Tibial artery (tissue), 4 donors: ENCODE measurements around the gene SEPTIN7.

Experiments
- DNase-seq, 2 donors: peaks; one replicate each; pipeline ENCODE4 v3.0.0-alpha.2; 2019
- H3K27ac ChIP-seq, 2 donors: fragments of 200-600 bp; sonication (generic) in 1 of 2; 1 replicate in 1 of 2; 2 replicates in 1 of 2; pipeline ENCODE4 v1.5.1; 2018 to 2019; ENCODE audit warnings: mild to moderate bottlenecking in 1 of 2
- H3K27me3 ChIP-seq, 2 donors: fragments of 200-600 bp; sonication (generic) in 1 of 2; one replicate each; pipeline versions ENCODE4 v1.5.1 to v1.6.0; 2016 to 2019
- H3K36me3 ChIP-seq, 3 donors: fragments of 200-600 bp; sonication (generic) in 2 of 3; one replicate each; pipeline ENCODE4 v1.5.1; 2016 to 2019; ENCODE audit warnings: mild to moderate bottlenecking in 2 of 3
- H3K4me1 ChIP-seq, 4 donors: fragments of 200-600 bp; sonication (generic) in 2 of 4; 1 replicate in 3 of 4; 2 replicates in 1 of 4; pipeline ENCODE4 v1.5.1; 2016 to 2019
- H3K4me3 ChIP-seq, 2 donors: fragments of 200-600 bp; sonication (generic) in 1 of 2; 1 replicate in 1 of 2; 2 replicates in 1 of 2; pipeline ENCODE4 v1.5.1; 2018 to 2019; ENCODE audit warnings: mild to moderate bottlenecking in 2 of 2
- H3K9me3 ChIP-seq, 3 donors: fragments of 200-600 bp; sonication (generic) in 1 of 3; one replicate each; pipeline ENCODE4 v1.5.1; 2016 to 2019
- CTCF ChIP-seq, 2 experiments: fragments of 200-600 bp in 1 of 2; fragments of 450-650 bp in 1 of 2; IDR thresholded peaks; one replicate each; pipeline ENCODE4 v1.5.1; 2017 to 2019; ENCODE audit warnings: antibody characterized with exemption in 2 of 2, mild to moderate bottlenecking in 1 of 2, moderate library complexity in 1 of 2
- intact Hi-C: fragments of 100-400 bp; cut with DNase I; formaldehyde crosslinking; loops from one replicate; pipeline ENCODE4 v1.15.0; 2023; ENCODE audit warnings: low total_unique reads

Gene SEPTIN7

GRCh38 chr7:35839860-35840854, 39.3 kb downstream of the SEPTIN7 start:
- no peaks in the 10 kb centered on the region for H3K27me3 ChIP-seq
- intact Hi-C loops, result no loop called here
- DNase-seq, result no peak

GRCh38 chr7:35846816-35847412, 46.1 kb downstream of the SEPTIN7 start:
- H3K4me1 ChIP-seq, result peaks cover 0 to 67% (median 7%) of the 10 kb centered on the region in 4 donors
- no peaks in the 10 kb centered on the region for H3K27me3 ChIP-seq
- peaks cover 0 to 13% (median 11%) of the 10 kb centered on the region in 3 donors for H3K36me3 ChIP-seq
- DNase-seq, result no peak
- intact Hi-C loops, result no loop called here
- no peak for TF ChIP-seq CTCF (IDR thresholded peaks at IDR 0.05)
- H3K4me3 ChIP-seq, result no peak overlapping the region
- no peak overlapping the region for H3K27ac ChIP-seq
- no peaks in the 10 kb centered on the region for H3K9me3 ChIP-seq

More at GRCh38 chr7:35839860-35840854, 39.3 kb downstream of the SEPTIN7 start:
- Histone ChIP-seq H3K9me3 (no peaks in the 10 kb centered on the region), H3K4me1 (peaks cover 0 to 50% (median 3%) of the 10 kb centered on the region in 4 donors), H3K36me3 (peaks cover 0 to 11% (median 0%) of the 10 kb centered on the region in 3 donors), H3K27ac (no peak overlapping the region), H3K4me3 (no peak overlapping the region)
- no peak for TF ChIP-seq CTCF (IDR thresholded peaks at IDR 0.05)

- Histone ChIP-seq H3K27me3 (no peaks in the 10 kb centered on the region), H3K36me3 (peaks cover 0 to 13% (median 11%) of the 10 kb centered on the region in 3 donors), H3K4me3 (no peak overlapping the region), H3K9me3 (no peaks in the 10 kb centered on the region), H3K4me1 (peaks cover 0 to 67% (median 9%) of the 10 kb centered on the region in 4 donors), H3K27ac (no peak overlapping the region)
- TF ChIP-seq CTCF (IDR thresholded peaks at IDR 0.05), result no peak
- intact Hi-C loops, result no loop called here
- no peak for DNase-seq
Observed at GRCh38 chr7:35848725-35849124, 47.9 kb downstream of the SEPTIN7 start.

GRCh38 chr7:35849158-35849831, 48.4 kb downstream of the SEPTIN7 start:
- Histone ChIP-seq H3K36me3 (peaks cover 0 to 13% (median 11%) of the 10 kb centered on the region in 3 donors), H3K27me3 (no peaks in the 10 kb centered on the region), H3K9me3 (no peaks in the 10 kb centered on the region), H3K4me3 (no peak overlapping the region), H3K27ac (no peak overlapping the region), H3K4me1 (peaks cover 0 to 69% (median 11%) of the 10 kb centered on the region in 4 donors)
- intact Hi-C loops, result no loop called here
- no peak for DNase-seq
- no peak for TF ChIP-seq CTCF (IDR thresholded peaks at IDR 0.05)

GRCh38 chr7:35849954-35850353, 49.1 kb downstream of the SEPTIN7 start:
- intact Hi-C loops, result no loop called here

More at GRCh38 chr7:35849954-35850353, 49.1 kb downstream of the SEPTIN7 start:
- no peaks in the 10 kb centered on the region for H3K27me3 ChIP-seq
- H3K9me3 ChIP-seq, result no peaks in the 10 kb centered on the region
- no peak overlapping the region for H3K27ac ChIP-seq
- no peak for TF ChIP-seq CTCF (IDR thresholded peaks at IDR 0.05)
- no peak overlapping the region for H3K4me3 ChIP-seq
- peaks cover 0 to 72% (median 12%) of the 10 kb centered on the region in 4 donors for H3K4me1 ChIP-seq
- H3K36me3 ChIP-seq, result peaks cover 0 to 11% (median 7%) of the 10 kb centered on the region in 3 donors
- DNase-seq, result no peak
